NCI-H345 (cell line): ENCODE data around the gene LMO1.

ENCODE experiments used
- DNase-seq: peaks from one replicate; lab custom pipeline; 2025; lab: John Stamatoyannopoulos, UW

The LMO1 gene

DNA sequence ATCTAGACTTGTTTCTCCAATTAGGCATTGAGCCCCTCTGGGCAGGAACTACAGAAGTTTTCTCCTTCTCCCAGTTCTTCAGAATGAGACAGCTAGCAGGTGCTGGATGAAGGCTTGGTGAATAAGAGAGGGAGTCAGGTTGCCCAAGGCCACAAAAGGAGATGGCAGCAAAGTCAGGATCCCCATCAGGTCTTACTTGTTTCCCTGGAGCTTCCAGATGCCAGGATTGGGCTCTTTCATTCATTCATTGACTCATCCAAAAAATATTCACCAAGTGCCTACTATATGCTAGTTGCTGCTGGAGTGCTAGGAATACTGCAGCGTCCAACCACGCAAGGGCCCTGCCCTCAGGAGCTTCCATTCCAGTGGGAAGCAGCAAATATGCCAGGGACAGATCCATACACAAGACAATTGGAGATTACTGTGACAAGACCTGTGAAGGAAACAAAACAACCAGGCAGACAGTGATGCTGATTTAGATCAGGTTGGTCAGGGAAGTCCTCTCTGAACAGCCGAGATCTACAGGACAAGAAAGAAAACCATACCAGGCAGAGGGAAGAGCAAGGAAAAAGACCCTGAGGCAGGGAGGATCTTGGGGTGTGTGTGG, 24.6 kb upstream of the LMO1 start:
- no peak for DNase-seq

- DNase-seq = no peak
These were observed 24.0 kb upstream of the LMO1 start for GRCh38 chr11:8287703-8288102.

DNA sequence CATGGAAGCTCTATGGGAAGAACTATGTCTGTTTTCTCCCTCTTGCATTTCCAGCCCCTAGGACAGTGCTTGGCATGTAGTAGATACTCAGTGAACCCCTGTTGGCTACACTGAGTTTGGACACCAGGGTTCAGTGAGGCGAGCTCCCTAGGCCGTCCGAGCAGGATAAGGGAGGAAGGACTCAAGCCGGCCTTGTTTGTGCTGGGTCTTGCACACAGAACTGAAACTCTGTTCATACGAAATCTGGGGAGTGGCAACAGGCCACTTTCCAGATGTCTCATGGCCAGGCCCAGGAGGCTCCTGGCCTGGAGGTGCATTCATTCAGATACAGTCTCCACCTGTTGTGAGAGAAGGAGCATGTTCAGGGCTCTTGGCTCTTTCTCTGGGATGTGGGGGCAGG, 23.6 kb upstream of the LMO1 start:
- no peak for DNase-seq

DNA sequence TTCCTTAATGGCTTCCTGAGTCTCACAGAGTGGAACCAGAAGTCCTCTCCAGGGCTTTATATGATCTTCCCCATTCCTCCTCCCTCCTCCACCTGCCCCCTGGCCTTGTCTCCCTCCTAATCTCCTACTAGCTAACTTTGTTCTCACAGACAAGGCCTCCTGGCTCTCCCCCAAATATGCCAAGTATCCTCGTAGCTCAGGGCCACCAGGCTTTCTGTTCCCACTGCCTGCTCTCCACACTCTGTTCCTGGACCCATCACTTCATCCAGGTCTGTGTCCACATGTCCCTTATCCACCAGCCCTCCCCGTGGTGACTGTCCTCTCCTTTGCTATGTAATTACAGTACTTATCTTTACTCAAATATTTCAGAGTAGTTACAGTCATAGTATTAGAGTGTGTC, 23.2 kb upstream of the LMO1 start:
- DNase-seq = no peak

DNA sequence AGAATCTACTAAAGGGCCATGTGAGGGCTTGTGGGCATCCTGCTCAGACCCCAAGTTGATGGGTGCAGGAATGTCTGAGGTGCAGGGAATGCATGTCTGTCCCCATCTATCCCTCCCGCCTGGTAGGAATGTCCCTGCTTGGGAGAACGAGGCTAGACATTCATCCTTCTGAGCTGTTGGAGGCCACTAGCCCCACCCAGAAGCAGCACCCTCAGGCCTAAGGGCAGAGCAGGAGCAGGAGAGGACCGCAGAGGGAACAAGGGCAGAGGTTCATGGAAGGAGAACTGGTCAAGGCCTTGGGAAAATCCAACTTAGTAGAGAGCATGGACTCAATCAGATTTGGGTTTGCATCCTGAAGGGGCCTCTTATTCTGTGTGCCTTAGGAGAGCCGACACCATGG, 22.1 kb upstream of the LMO1 start:
- no peak for DNase-seq

DNA sequence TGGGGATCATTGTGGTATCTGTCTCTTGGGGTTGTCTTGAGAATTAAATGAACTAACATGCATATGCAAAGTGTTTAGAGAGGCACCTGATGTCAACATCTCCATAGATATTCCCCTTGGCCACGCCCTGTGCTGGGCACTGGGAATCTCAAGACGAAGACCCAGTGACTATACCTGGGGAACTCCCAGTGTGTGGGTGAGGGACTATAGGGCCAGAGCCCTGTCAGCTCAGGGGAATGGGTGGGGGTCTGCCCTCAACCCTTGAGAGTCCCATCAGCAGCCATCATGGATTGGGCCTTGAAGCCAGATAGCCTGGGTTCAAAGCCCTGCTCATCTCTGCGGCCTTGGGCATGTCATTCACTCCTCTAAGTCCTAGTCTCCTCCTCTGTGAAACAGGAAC, 21.6 kb upstream of the LMO1 start:
- no peak for DNase-seq

DNA sequence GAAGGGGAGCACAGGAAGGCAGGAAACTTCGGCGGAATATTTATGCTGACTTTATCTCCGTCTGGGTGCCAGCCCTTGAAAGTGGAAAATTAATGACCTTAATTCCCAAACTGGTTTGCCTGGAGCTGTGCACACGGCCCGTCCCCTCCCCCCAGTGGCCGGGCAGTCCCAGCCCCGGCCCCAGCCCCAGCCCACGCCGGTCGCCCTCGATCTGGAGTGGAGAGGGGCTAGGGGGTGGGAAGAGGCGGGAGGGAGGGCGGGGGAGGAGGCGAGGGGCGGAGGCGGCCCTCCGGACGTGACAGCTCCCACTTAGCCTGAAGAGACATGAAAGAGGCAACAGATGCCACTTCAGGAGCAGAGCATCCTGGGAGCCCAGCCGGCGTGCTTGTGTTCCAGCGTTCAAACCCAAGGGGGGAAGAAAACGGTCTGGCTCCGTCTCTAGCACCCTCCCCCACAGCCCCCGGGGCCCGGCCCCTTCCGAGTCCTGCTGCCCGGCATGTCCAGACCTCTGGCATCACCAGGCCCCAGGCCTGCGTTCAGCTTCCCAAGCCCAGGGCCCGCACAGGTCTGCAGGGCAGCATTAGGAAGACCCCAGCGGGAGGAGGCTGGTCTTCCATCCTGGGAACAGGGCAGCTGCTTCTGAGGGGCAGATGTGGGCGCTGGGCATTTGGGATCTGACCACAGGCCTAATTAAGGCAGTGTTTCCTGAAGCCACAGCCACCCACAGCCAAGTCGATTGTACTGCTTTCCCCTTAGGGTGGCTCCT, 20.0 kb upstream of the LMO1 start:
- DNase-seq = no peak

- DNase-seq = no peak
These were observed 19.4 kb upstream of the LMO1 start for GRCh38 chr11:8283100-8283464.

GRCh38 chr11:8282631-8283030, 19.0 kb upstream of the LMO1 start:
- DNase-seq = no peak

- DNase-seq = no peak
These were observed 17.6 kb upstream of the LMO1 start for GRCh38 chr11:8281266-8281665.

GRCh38 chr11:8277691-8278090, 14.0 kb upstream of the LMO1 start:
- DNase-seq = no peak

GRCh38 chr11:8276528-8276927, 12.8 kb upstream of the LMO1 start:
- DNase-seq = no peak

- no peak for DNase-seq
These were observed 9.6 kb upstream of the LMO1 start for GRCh38 chr11:8273287-8273686.

DNA sequence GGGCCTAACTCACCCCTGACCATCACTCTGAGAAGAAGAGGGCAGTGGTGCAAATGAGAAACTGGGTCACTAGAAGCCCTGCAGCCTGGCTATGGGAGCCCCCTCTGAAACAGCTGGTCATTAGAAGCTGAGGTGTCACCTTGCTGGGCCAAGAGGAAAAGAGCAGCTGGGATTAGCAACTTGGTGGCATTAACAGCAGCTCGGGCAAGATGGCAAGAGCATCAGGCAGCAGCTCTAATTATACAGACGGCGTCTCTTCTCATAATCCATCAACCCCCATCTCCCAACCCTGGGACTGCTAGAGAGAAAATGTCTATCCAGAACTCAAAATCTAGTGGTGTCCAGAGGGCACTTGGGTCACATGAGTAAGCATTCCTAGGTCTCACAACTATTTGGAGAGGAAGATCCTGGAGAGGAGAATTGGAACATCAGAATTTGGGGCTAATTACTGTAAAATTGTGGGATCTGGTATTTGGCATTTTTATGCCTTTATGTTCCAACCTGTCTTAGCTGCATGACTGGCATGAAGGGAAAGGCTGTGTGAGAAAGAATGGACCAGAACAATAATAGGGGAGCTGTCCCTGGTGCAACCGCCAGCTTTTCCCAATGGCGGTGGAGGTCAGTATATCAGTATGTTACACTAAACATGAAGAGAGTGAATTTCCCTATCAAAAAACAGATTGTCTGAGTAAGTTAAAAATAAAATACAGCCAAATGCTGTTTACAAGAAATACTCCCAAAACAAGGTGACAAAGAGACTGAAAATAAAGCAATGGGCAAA, 7.6 kb upstream of the LMO1 start:
- no peak for DNase-seq

DNA sequence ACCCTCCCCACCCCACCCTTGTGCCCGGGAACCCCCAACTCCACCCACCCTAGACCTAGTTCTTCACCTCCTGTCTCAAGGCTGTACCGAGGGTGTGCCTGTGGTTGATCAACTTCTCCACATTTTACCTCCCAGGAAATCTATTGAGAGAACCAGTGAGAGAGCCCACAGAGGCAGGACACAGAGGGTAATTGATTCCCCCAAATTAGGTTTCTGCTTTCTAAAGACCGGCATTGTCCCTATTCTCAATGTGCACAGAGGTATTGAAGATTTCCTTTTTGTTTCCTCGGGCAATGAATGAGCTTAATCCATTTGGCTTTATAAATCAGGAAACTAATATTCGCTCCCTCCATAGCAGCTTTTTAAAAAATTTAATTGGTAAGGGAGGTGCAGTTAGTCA, 6.0 kb upstream of the LMO1 start:
- no peak for DNase-seq

DNA sequence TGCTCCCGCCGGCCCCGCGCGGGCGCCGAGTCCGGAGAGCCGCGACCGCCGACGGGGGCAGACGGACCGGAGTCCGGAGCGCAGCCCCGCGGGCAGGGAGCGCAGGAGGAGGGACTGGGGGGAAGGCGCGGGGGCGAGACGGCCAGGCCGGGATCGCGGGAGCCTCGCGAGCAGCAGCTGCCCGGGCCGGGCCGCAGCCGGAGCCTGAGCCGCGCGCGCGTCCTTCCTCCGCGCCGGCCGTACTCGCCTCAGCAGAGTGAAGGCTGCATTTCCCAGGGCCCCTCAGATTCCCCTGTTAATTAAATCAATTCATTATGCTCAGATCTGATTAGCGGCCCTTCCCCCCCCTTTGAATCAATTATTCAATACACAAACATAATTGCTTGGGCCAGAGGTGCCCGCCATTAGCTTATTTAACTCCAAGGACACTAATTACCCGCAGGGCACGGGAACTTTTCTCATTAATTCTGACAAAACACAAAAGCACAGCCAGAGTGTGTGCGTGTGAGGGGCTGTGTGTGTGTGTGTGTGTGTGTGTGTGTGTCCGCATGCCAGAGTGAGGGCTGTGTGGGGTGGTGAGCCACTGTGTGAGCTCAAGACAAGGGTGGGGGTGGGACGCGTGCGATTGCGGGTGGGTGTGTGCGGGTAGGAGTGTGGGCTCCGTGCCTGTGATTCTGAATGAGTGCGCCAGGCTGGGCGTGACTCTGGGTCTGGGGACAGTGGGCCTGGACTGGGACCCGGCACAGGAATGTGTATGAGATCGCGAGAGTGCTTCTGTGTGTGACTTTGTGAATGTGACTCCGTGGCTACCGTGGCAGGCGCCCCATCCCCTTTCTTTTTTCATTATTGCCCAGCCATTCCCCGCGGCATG, 5.1 kb upstream of the LMO1 start:
- peak; percentile 15 for DNase-seq

DNA sequence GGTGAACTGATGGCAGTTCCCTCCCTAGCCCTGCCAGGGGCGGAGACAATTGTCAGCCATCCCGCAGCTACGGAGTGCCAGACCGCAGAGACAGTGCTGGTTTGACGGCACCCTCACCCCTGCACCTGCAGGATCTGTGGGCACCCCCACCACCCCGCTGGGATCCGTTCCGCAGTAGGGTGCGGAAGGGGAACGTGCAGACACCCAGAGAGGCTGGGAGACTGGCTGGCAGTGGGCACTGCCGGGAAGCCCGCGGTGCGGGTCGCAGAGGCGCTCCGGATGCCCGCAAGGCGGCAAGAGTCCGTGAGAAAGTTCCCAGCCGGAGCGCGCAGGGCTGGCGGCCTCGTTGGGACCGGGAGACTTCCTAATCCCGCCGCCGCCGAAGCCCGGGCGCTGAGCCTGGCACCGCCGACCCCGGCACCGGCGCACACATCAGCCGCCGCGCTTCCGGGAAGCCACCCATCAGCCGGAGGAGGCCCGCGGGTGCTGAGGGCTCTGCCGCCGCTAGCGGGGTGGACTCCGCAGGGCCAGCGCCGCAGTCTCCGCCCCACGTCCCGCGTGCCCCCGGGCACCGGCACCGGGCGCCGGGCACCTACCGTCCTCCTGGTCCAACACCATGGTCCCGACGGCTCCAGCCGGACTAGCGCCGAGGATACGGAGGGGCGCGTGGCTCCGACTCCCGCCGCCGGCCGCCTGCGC, 4.3 kb upstream of the LMO1 start:
- DNase-seq = peak; percentile 28

DNA sequence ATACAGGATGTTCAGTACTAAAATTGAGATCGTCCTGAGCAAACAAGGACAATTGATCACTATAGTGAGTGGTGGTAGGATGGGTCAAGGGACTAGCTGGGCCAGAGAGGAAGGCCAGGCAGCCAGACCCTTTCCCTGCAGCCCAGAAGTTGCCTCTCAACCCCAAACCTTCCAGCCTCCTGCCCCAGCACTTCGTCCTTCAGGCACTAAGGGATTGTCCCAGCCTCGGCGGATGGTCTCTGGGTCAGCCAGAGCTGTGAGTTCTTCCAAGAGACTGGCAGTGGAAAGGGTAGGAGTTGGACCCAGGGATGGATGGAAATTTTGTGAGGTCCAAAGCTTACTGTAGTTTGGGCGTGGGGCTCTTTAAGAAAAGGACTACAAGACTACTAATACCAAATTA, 3.6 kb upstream of the LMO1 start:
- DNase-seq = no peak

- DNase-seq = no peak
These were observed 2.9 kb upstream of the LMO1 start for GRCh38 chr11:8266246-8267241.

GRCh38 chr11:8265681-8266241, 2.1 kb upstream of the LMO1 start:
- no peak for DNase-seq
